ENCODE measurements around the gene PDCD6IP. TPM values are rescaled to one million over a fixed set of nuclear protein-coding genes. Genes with fewer than 3 reads are reported as not detected.
"Not testable (repeated sequence)": the region's sequence is repeated elsewhere in the genome, so short reads cannot be mapped to it uniquely, and the experiment has no call there.

The PDCD6IP gene
- total RNA-seq, 4 donors from 2014 or later = 105 to 424 (median 167) TPM

DNA sequence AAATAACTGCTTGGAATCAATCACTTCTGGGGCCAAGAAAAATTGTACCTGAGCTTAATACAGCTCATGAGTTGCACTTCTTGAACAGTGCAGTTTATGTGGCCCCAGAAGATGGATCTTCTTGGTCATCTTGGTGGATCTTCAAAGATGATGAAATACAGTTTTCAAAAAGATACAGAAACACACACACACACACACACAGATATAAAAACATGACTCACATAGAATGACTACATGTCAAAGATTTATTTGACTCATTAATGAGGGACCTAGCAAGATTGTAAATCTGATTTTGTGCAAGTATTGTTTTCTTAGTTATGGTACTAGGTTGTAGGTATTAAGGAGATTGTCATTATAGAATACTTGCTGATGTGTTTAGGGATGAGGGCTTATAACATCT is 32.6 kb downstream of the PDCD6IP start:
- H3K4me1 ChIP-seq = no peaks in the 10 kb centered on the region
- intact Hi-C loops (cut with DNase I) = no loop called here
- no peaks in the 10 kb centered on the region for H3K9me3 ChIP-seq
- TF ChIP-seq, protein P1, sequence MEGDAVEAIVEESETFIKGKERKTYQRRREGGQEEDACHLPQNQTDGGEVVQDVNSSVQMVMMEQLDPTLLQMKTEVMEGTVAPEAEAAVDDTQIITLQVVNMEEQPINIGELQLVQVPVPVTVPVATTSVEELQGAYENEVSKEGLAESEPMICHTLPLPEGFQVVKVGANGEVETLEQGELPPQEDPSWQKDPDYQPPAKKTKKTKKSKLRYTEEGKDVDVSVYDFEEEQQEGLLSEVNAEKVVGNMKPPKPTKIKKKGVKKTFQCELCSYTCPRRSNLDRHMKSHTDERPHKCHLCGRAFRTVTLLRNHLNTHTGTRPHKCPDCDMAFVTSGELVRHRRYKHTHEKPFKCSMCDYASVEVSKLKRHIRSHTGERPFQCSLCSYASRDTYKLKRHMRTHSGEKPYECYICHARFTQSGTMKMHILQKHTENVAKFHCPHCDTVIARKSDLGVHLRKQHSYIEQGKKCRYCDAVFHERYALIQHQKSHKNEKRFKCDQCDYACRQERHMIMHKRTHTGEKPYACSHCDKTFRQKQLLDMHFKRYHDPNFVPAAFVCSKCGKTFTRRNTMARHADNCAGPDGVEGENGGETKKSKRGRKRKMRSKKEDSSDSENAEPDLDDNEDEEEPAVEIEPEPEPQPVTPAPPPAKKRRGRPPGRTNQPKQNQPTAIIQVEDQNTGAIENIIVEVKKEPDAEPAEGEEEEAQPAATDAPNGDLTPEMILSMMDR (IDR thresholded peaks at IDR 0.05) = no peak
- TF ChIP-seq POLR2A (IDR thresholded peaks at IDR 0.05) = no peak
- H3K27me3 ChIP-seq = no peaks in the 10 kb centered on the region
- H3K36me3 ChIP-seq = peaks cover 8 to 11% of the 10 kb centered on the region in 2 donors
- no peak for DNase-seq
- no peak overlapping the region for H3K4me3 ChIP-seq (replicated peaks in 1 of 3)
- H3K27ac ChIP-seq = no peak overlapping the region

DNA sequence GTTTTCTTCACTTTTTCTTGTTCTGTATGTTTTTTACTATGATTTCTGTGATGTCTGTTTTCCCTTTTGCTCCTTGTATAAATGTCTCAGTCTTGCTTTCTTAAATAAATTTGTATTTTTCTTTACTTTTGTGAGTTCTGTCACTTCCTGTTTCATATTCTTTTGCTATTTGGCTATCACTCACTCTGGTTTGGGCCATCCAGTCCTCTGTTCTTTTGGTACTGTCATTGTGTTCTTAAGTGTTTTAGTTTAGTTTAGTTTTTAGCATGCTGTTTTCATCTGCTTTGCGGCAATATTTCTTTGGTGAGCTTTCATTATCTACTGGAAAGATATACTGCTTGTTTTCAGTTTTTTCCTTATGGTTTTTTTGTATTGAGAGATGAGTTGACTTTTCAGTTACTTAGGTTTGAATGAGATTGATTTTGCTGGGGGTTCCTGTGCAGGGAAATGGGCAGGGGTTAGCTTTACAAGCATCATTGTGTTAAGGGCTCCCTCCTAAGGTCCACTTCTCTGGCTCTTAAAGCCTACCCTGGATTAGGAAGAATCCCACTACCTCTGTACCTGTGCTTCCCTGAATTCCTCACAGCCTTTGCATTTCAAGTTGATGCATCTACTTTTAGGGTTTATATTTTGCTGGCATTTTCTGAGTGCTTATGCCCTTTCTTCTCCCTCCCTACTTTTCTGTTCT is 35.1 kb downstream of the PDCD6IP start:
- 95 to 100% methylated on average over 1 of the region's 1 CpG for WGBS, 2 donors
- intact Hi-C loops (cut with DNase I) = no loop called here
- no peak overlapping the region for H3K4me3 ChIP-seq (replicated peaks in 1 of 3)
- H3K27me3 ChIP-seq = no peaks in the 10 kb centered on the region
- no peaks in the 10 kb centered on the region for H3K9me3 ChIP-seq
- peaks cover 11 to 14% of the 10 kb centered on the region in 2 donors for H3K36me3 ChIP-seq
- TF ChIP-seq, protein P1 (IDR thresholded peaks at IDR 0.05) = no peak
- no peak for TF ChIP-seq POLR2A (IDR thresholded peaks at IDR 0.05)
- H3K27ac ChIP-seq = no peak overlapping the region
- H3K4me1 ChIP-seq = no peaks in the 10 kb centered on the region
- no peak for DNase-seq

DNA sequence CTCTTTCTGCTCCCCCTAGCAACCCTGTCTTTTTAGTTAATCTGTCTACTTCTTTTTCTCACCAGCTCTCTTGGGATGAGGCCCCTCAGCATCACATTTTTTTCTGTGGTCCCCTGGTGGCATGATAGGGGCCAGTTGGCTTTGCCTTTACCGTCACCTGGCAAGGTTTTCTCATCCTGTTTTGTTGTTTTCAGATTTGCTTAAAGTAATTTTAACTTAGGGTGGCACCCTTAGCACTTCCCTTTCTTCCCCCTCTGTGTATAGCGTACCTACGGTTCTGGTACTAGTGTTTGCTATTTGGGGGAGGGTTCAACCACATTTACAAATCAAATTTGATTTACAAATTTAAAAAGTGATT is 35.6 kb downstream of the PDCD6IP start:
- intact Hi-C loops (cut with DNase I) = no loop called here
- H3K27me3 ChIP-seq = no peaks in the 10 kb centered on the region
- 91% methylated on average over 3 of the region's 3 CpGs for WGBS, 2 donors

DNA sequence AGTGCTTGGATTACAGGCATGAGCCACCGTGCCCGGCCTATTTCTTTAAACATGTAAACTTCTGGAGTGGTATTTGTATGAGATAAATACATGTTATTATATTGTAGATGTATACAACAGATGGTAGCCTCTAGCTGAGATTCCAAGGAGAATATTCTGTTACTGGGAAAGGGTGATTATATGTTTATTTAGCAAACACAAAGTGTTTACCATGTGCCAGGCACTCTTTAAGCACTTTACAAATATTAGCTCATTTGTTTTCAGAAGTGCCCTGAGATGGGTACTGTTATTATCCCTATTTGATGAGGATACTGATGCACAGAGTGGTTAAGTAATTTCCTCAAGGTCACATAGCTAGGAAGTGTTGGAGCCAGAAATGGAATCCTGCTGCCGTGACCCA is 38.8 kb downstream of the PDCD6IP start:
- WGBS, 2 donors = 96% methylated on average over 3 of the region's 3 CpGs
- H3K4me3 ChIP-seq (replicated peaks in 1 of 3); H3K9me3 ChIP-seq; H3K36me3 ChIP-seq; H3K27me3 ChIP-seq; intact Hi-C loops (cut with DNase I); H3K27ac ChIP-seq; DNase-seq; H3K4me1 ChIP-seq: not testable (repeated sequence)

More for the DNA sequence above, 35.6 kb downstream of the PDCD6IP start:
- Histone ChIP-seq H3K9me3 (no peaks in the 10 kb centered on the region), H3K4me3 (replicated peaks in 1 of 3) (no peak overlapping the region), H3K27ac (no peak overlapping the region), H3K36me3 (peaks cover 11 to 15% of the 10 kb centered on the region in 2 donors), H3K4me1 (no peaks in the 10 kb centered on the region)
- TF ChIP-seq POLR2A (IDR thresholded peaks at IDR 0.05) = no peak
- TF ChIP-seq, protein P1 (IDR thresholded peaks at IDR 0.05) = no peak
- no peak for DNase-seq

DNA sequence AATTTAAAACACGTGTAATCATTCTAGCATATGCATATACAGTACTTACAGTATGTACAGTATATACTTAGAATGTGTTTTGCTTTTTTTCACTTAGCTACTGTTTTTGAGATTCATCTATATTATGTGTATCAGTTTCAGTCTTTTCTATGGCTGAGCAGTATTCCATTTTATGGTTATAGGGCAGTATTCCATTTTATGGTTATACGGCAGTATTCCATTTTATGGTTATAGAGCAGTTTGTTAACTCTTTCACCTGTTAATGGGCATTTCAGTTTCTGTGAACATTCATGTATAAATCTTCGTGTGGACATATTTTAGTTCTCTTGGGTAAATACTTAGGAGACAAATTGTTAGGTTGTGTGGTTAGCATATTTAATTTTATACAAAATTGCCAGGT is 40.9 kb downstream of the PDCD6IP start:
- no peaks in the 10 kb centered on the region for H3K9me3 ChIP-seq
- H3K27me3 ChIP-seq = no peaks in the 10 kb centered on the region
- DNase-seq = no peak
- TF ChIP-seq POLR2A (IDR thresholded peaks at IDR 0.05) = no peak
- TF ChIP-seq, protein P1 (IDR thresholded peaks at IDR 0.05) = no peak
- H3K4me1 ChIP-seq = no peaks in the 10 kb centered on the region
- no peak overlapping the region for H3K4me3 ChIP-seq (replicated peaks in 1 of 3)
- WGBS, 2 donors = 95 to 97% methylated on average over 3 of the region's 3 CpGs
- H3K27ac ChIP-seq = no peak overlapping the region
- H3K36me3 ChIP-seq = peaks cover 6 to 8% of the 10 kb centered on the region in 2 donors
- intact Hi-C loops (cut with DNase I) = no loop called here
